BLaER1 (cell line): ENCODE measurements around the gene KDM4B.

Experiments
- H3K27ac ChIP-seq: shearing (Covaris generic); formaldehyde crosslinking; 2 replicates; pipeline ENCODE4 v1.8.1; 2022
- H3K27me3 ChIP-seq: shearing (Covaris generic); formaldehyde crosslinking; 2 replicates; pipeline ENCODE4 v1.8.1; 2022
- H3K36me3 ChIP-seq: shearing (Covaris generic); formaldehyde crosslinking; 2 replicates; pipeline ENCODE4 v1.8.1; 2022
- H3K4me1 ChIP-seq: shearing (Covaris generic); formaldehyde crosslinking; 2 replicates; pipeline ENCODE4 v1.8.1; 2022
- H3K4me2 ChIP-seq: shearing (Covaris generic); formaldehyde crosslinking; 2 replicates; pipeline ENCODE4 v1.8.1; 2022
- H3K4me3 ChIP-seq: shearing (Covaris generic); formaldehyde crosslinking; 2 replicates; pipeline ENCODE4 v1.8.1; 2022
- H3K9ac ChIP-seq: shearing (Covaris generic); formaldehyde crosslinking; 2 replicates; pipeline ENCODE4 v1.8.1; 2022
- H3K9me3 ChIP-seq: shearing (Covaris generic); formaldehyde crosslinking; 2 replicates; pipeline ENCODE4 v1.8.1; 2022
- H4K20me1 ChIP-seq: shearing (Covaris generic); formaldehyde crosslinking; 2 replicates; pipeline ENCODE4 v1.8.1; 2022
- Cebpa-rat ChIP-seq: shearing (Covaris generic); IDR thresholded peaks from 2 replicates; pipeline ENCODE4 v1.8.1; 2022

The KDM4B gene

DNA sequence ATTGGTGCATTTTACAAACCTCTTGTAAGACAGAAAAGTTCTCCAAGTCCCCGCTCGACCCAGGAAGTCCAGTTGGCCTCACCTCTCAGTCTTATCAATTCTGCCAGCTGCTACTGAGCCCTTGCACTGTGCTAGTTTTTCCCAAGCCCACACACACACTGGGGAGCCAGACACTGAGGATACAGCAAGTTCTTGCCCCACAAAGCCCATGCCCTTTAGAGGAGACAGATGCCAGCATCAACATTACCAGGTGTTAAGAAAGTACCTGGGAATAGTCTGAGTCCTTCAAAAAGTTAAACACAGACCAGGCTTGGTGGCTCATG is 196.7 kb downstream of the KDM4B start:
- Histone ChIP-seq H3K4me1 (peaks cover 15% of the 10 kb centered on the region; the same call in 1 of the 2 replicates), H4K20me1 (no peaks in the 10 kb centered on the region), H3K4me2 (no peak overlapping the region), H3K27ac (no peak overlapping the region), H3K9me3 (no peaks in the 10 kb centered on the region), H3K27me3 (no peaks in the 10 kb centered on the region), H3K36me3 (no peaks in the 10 kb centered on the region), H3K4me3 (no peak overlapping the region), H3K9ac (no peak overlapping the region)
- no peak for TF ChIP-seq Cebpa-rat

DNA sequence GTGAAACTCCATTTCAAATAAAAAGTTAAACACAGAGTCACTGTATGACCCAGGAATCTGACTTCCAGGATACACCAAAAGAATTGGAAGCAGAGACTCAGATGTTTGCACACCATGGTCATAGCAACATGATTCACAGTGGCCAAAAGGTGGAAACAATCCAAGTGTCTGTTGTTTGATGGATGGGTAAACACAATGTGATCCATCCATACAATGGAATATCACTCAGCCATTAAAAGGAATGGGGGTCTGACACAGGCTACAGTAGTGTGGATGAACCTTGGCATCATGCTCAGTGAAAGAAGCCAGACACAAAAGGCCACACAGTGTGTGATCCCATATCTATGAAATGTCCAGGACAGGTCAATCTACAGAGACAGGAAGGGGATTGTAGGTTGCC is 197.3 kb downstream of the KDM4B start:
- Histone ChIP-seq H3K4me2 (no peak overlapping the region), H4K20me1 (no peaks in the 10 kb centered on the region), H3K9me3 (no peaks in the 10 kb centered on the region), H3K27me3 (no peaks in the 10 kb centered on the region), H3K27ac (no peak overlapping the region), H3K9ac (no peak overlapping the region), H3K36me3 (no peaks in the 10 kb centered on the region), H3K4me1 (peaks cover 15% of the 10 kb centered on the region; the same call in 1 of the 2 replicates), H3K4me3 (no peak overlapping the region)
- TF ChIP-seq Cebpa-rat: no peak

DNA sequence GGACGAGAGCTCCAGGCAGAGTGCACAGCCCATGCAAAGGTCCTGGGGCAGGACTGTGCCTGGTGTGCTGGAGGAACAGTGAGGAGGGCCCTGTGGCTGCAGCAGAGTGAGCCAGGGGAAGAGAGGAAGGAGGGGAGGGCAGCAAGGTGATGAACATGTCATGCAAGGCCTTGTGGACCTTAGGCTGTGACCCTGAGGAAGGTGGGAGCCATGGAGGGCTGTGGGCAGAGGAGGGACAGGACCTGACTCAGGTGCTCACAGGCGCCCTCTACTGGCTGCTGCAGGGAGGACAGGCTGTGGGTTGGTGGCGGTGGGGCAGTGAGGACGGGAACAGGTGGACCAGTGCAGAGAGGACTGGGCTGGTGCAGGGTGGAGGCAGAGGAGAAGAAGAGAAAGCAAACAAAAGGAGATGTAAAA is 201.4 kb downstream of the KDM4B start:
- Histone ChIP-seq H3K4me1 (no peaks in the 10 kb centered on the region), H3K27ac (no peak overlapping the region), H3K4me2 (no peak overlapping the region), H3K4me3 (no peak overlapping the region), H3K27me3 (no peaks in the 10 kb centered on the region), H3K9ac (no peak overlapping the region), H3K9me3 (no peaks in the 10 kb centered on the region), H4K20me1 (no peaks in the 10 kb centered on the region), H3K36me3 (no peaks in the 10 kb centered on the region)
- TF ChIP-seq Cebpa-rat: no peak

DNA sequence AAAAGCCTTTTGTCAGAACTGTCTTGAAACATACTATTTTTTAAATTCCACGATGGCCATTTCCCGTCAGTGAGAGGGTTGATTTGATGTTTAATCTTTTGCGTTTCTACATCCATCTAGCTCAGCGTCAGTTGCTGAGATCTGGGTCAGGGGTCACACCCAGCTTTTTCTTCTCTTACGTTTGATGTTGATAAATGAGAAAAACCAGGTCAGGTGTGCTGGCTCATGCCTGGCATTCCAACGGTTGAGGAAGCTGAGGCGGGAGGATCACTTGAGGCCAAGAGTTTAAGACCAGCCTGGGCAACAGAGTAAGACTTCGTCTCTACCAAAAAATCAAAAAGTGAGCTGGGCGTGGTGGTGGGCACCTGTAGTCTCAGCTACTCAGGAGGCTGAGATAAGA is 202.8 kb downstream of the KDM4B start:
- no peak overlapping the region for H3K9ac ChIP-seq
- no peaks in the 10 kb centered on the region for H4K20me1 ChIP-seq
- no peak overlapping the region for H3K27ac ChIP-seq
- H3K27me3 ChIP-seq: no peaks in the 10 kb centered on the region
- no peak overlapping the region for H3K4me3 ChIP-seq
- no peak overlapping the region for H3K4me2 ChIP-seq
- H3K36me3 ChIP-seq: no peaks in the 10 kb centered on the region
- H3K9me3 ChIP-seq: no peaks in the 10 kb centered on the region
- TF ChIP-seq Cebpa-rat: no peak
- no peaks in the 10 kb centered on the region for H3K4me1 ChIP-seq

- Histone ChIP-seq H3K4me1 (no peaks in the 10 kb centered on the region), H3K27ac (no peak overlapping the region), H3K36me3 (no peaks in the 10 kb centered on the region), H3K9me3 (no peaks in the 10 kb centered on the region), H4K20me1 (no peaks in the 10 kb centered on the region), H3K4me2 (no peak overlapping the region), H3K4me3 (no peak overlapping the region), H3K27me3 (no peaks in the 10 kb centered on the region), H3K9ac (no peak overlapping the region)
- no peak for TF ChIP-seq Cebpa-rat
Observed at GRCh38 chr19:5172859-5173630, 204.1 kb downstream of the KDM4B start.

DNA sequence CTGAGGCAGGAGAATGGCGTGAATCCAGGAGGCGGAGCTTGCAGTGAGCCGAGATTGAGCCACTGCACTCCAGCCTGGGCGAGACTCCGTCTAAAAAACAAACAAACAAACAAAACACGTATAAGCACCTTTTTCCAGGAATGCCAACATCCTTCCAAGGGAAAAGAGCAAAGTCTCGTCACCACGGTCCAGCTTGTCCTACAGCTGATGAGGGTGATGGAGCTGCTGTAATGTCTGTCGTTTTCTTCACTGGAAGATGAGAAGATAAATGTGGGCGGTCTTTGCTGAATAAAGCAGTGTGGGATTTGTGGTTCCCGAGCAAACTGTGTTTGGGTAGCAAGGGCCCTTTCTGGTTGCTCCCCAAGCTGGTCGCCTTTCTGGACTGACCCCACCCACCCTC is 205.1 kb downstream of the KDM4B start:
- no peaks in the 10 kb centered on the region for H3K9me3 ChIP-seq
- H3K4me1 ChIP-seq: 0 out of 2 replicates have a peak, but pooled peaks cover 1% of the 10 kb centered on the region
- H3K4me2 ChIP-seq: no peak overlapping the region
- H4K20me1 ChIP-seq: no peaks in the 10 kb centered on the region
- no peak overlapping the region for H3K9ac ChIP-seq
- no peak overlapping the region for H3K4me3 ChIP-seq
- no peaks in the 10 kb centered on the region for H3K36me3 ChIP-seq
- no peak for TF ChIP-seq Cebpa-rat
- H3K27ac ChIP-seq: no peak overlapping the region
- no peaks in the 10 kb centered on the region for H3K27me3 ChIP-seq

DNA sequence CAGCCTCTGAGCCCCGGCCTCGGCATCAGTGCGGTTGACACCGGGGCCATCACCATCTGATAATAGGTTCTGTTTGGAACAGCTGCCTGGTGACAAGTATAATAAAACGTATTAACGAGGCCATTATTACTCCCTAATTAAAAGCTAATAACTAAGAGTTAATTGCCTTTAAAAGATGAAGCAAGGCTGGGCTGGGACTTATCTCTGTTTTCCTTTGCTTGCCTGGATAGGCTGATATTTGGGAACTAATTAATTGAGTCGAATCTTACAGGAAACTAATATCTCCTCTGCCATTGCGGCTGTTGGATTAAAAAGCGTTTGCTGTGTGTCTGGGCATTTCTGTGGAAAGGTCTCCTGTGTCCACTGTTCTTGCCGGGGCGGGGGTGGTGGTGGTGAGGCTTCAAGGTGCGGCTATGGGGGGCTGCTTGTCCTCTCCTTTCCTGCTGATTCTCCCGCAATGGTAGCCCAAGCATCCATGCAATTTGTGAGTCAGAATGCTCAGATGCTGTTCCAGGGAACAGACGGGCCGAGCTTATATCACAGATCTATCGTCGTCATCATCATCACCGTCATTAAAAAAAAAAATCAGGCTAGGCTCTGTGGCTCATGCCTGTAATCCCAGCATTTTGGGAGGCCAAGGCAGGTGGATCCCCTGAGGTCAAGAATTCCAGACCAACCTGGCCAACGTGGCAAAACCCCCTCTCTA is 209.0 kb downstream of the KDM4B start:
- no peak overlapping the region for H3K9ac ChIP-seq

DNA sequence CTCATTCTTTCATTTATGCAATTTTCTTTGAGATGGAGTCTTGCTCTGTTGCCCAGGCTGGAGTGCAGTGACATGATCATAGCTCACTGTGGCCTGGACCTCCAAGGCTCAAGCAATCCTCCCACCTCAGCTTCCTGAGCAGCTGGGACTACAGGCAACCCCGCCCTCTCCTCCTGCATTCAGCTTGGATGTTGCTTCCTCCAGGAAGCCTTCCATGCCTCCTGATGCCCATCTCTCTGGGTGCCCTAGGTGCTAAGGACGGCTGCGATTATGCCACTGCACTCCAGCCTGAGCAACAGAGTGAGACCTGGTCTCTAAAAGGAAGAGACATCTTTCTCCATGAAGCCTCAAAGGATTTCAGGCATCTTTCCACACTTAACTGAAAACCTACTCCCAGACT is 209.9 kb downstream of the KDM4B start:
- Histone ChIP-seq H3K9me3 (no peaks in the 10 kb centered on the region), H3K9ac (no peak overlapping the region), H3K36me3 (no peaks in the 10 kb centered on the region), H3K4me1 (0 out of 2 replicates have a peak, but pooled peaks cover 6% of the 10 kb centered on the region), H4K20me1 (no peaks in the 10 kb centered on the region), H3K4me2 (no peak overlapping the region), H3K27me3 (no peaks in the 10 kb centered on the region), H3K4me3 (no peak overlapping the region), H3K27ac (no peak overlapping the region)
- TF ChIP-seq Cebpa-rat: no peak

More for the DNA sequence above, 209.0 kb downstream of the KDM4B start:
- Histone ChIP-seq H3K4me1 (0 out of 2 replicates have a peak, but pooled peaks cover 6% of the 10 kb centered on the region), H3K9me3 (no peaks in the 10 kb centered on the region), H3K36me3 (no peaks in the 10 kb centered on the region), H3K4me2 (no peak overlapping the region), H3K27me3 (no peaks in the 10 kb centered on the region), H3K4me3 (no peak overlapping the region), H3K27ac (no peak overlapping the region), H4K20me1 (no peaks in the 10 kb centered on the region)
- TF ChIP-seq Cebpa-rat: no peak

DNA sequence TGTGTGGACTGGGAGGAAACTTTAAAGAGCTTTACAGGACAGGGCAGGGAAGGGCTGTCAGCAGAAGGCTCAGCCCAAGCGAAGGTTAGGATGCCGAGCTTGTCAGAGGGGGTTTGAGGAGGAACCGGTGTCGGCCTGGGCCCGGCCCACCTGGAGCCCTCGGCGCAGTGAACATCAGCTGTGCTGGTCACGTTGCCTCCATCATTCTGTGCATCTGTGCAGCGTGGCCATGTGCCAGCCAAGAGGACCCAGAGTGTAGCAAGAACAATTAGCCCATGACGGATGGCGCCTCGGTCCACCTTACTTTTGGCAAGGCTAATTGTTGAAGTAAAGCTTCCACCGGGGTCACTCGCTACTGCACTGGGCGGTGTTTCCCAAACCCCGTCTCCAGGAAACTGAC is 210.3 kb downstream of the KDM4B start:
- no peak overlapping the region for H3K27ac ChIP-seq
- TF ChIP-seq Cebpa-rat: no peak

DNA sequence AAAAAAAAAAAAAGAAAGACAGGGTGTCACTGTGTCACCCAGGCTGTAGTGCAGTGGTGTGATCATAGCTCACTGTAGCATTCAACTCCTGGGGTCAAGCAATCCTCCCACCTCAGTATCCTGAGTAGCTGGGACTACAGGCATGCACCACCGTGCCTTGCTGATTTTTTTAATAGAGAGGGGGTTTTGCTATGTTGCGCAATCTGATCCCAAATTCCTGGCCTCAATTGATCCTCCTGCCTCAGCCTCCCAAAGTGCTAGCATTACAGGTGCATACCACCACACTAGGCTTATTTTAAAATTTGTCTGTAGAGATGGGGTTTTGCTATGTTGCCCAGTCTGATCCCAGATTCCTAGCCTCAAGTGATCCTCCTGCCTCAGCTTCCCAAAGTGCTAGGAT is 212.4 kb downstream of the KDM4B start:
- peak; percentile 91 for TF ChIP-seq Cebpa-rat
- Histone ChIP-seq H4K20me1 (no peaks in the 10 kb centered on the region), H3K4me3 (no peak overlapping the region), H3K27me3 (no peaks in the 10 kb centered on the region), H3K9me3 (no peaks in the 10 kb centered on the region), H3K4me2 (no peak overlapping the region), H3K9ac (no peak overlapping the region), H3K27ac (no peak overlapping the region), H3K36me3 (no peaks in the 10 kb centered on the region), H3K4me1 (0 out of 2 replicates have a peak, but pooled peaks cover 6% of the 10 kb centered on the region)

More for the DNA sequence above, 210.3 kb downstream of the KDM4B start:
- Histone ChIP-seq H3K36me3 (no peaks in the 10 kb centered on the region), H3K4me2 (no peak overlapping the region), H3K4me3 (no peak overlapping the region), H3K9me3 (no peaks in the 10 kb centered on the region), H3K27me3 (no peaks in the 10 kb centered on the region), H3K9ac (no peak overlapping the region), H3K4me1 (0 out of 2 replicates have a peak, but pooled peaks cover 6% of the 10 kb centered on the region), H4K20me1 (no peaks in the 10 kb centered on the region)
